ENCODE measurements around the gene MMRN1.

DNA sequence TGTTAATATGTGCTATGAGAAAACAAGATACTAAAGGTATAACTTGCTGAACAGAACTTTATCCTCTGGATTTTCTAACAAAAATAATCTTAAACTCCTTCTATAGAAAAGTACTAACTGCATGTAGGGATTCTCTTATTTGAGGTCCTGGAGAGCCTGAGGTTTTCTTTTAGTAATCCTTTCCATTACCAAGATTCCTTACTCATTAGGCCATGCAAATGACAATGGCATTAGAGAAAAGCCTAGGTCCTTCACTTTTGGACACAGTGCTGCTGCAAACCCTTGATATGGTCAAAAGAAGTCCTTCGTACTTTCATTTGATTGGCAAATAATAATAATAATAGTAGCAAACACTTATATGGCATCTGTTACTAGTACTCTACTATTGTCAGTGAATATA is 3.2 kb downstream of the MMRN1 start:
- TF ChIP-seq POLR2A (IDR thresholded peaks at IDR 0.05): no peak
- TF ChIP-seq, protein P1, sequence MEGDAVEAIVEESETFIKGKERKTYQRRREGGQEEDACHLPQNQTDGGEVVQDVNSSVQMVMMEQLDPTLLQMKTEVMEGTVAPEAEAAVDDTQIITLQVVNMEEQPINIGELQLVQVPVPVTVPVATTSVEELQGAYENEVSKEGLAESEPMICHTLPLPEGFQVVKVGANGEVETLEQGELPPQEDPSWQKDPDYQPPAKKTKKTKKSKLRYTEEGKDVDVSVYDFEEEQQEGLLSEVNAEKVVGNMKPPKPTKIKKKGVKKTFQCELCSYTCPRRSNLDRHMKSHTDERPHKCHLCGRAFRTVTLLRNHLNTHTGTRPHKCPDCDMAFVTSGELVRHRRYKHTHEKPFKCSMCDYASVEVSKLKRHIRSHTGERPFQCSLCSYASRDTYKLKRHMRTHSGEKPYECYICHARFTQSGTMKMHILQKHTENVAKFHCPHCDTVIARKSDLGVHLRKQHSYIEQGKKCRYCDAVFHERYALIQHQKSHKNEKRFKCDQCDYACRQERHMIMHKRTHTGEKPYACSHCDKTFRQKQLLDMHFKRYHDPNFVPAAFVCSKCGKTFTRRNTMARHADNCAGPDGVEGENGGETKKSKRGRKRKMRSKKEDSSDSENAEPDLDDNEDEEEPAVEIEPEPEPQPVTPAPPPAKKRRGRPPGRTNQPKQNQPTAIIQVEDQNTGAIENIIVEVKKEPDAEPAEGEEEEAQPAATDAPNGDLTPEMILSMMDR (IDR thresholded peaks at IDR 0.05): no peak
